ENCODE results near the gene METTL24.

METTL24 gene

DNA sequence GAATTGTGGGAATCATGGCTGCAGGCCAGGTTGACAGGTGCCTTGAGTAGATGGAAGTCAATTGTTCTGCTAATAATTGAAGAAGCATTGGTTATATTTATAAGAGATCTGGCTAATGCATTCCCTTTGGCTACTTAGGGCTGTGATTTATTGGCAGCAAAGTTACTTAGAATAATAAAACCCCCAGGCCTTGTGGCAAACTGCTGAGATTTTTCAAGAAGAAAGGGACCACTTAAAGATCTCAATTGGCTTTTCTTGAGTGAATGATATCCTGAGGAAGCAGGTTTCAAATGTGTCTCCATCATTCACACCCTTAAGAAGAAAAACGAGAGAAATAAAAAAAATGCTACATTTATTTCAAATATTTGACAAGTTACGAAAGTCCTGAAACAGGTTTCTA, 29.8 kb upstream of the METTL24 start:
- Histone ChIP-seq H3K79me1 (replicated peaks; ENCODE audit: low read length, poor library complexity, severe bottlenecking) (no peaks in the 10 kb centered on the region), H3K4ac (ENCODE audit: low read depth in 1 of 2, low read length in 2 of 2) (no peak overlapping the region), H3K4me3 (ENCODE audit: insufficient read depth in 1 of 2, low read depth in 1 of 2, low read length in 2 of 2) (no peak overlapping the region), H4K8ac (ENCODE audit: low read length) (no peak overlapping the region), H3K36me3 (ENCODE audit: control insufficient read depth in 1 of 2, insufficient read depth in 2 of 2, low read depth in 1 of 2, low read length in 2 of 2) (no peaks in the 10 kb centered on the region), H2BK12ac (ENCODE audit: low read length in 2 of 2) (no peak overlapping the region), H2BK120ac (ENCODE audit: low read depth, low read length) (no peak overlapping the region), H3K9me3 (ENCODE audit: control insufficient read depth, low read length) (no peaks in the 10 kb centered on the region), H3K4me2 (ENCODE audit: low read length, poor library complexity, severe bottlenecking) (no peak overlapping the region), H2BK5ac (ENCODE audit: low read depth, low read length, poor library complexity, severe bottlenecking) (no peak overlapping the region), H3K4me1 (ENCODE audit: control insufficient read depth, insufficient read depth, low read depth, low read length) (no peaks in the 10 kb centered on the region), H3K23ac (ENCODE audit: low read length in 2 of 2) (no peak overlapping the region), H3K27ac (ENCODE audit: low read length, poor library complexity, severe bottlenecking) (no peak overlapping the region), H2AK5ac (ENCODE audit: low read length, severe bottlenecking) (no peak overlapping the region), H3K27me3 (ENCODE audit: control insufficient read depth in 1 of 2, insufficient read depth in 1 of 2, low read length in 2 of 2) (peaks cover 0 to 14% of the 10 kb centered on the region in 2 experiments), H4K91ac (ENCODE audit: low read length) (no peak overlapping the region), H2BK15ac (ENCODE audit: low read depth, poor library complexity, severe bottlenecking) (no peak overlapping the region), H3K18ac (ENCODE audit: low read depth in 1 of 2, low read length in 2 of 2) (no peak overlapping the region), H3K9ac (ENCODE audit: low read length) (no peak overlapping the region), H2AFZ (ENCODE audit: low read depth, low read length) (no peak overlapping the region), H3K14ac (ENCODE audit: low read length in 2 of 2) (no peak overlapping the region)
- WGBS, result 94% methylated on average over 2 of the region's 2 CpGs
- no peak for DNase-seq

DNA sequence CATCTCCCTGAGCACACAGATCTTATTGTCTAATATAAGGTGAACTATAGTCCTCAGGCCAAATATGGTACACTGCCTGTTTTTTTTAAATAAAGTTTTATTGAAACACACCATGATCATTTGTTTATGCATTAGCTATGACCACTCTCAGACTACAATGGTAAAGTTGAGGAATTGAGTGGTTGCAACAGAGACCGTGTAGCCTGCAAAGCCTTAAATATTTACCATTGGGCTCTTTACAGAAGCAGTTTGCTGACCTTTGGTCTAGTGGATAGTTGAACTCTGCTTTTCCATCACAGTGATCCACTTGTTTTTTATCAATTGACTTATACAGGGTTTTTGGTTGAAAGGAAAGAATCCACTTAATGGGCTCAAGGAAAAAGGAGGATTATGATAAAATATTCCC, 27.3 kb upstream of the METTL24 start:
- 80% methylated on average over 1 of the region's 1 CpG for WGBS
- H2BK120ac ChIP-seq (ENCODE audit: low read depth, low read length), result no peak overlapping the region
- no peak overlapping the region for H3K27ac ChIP-seq (ENCODE audit: low read length, poor library complexity, severe bottlenecking)
- no peak overlapping the region for H3K4ac ChIP-seq (ENCODE audit: low read depth in 1 of 2, low read length in 2 of 2)
- H3K14ac ChIP-seq (ENCODE audit: low read length in 2 of 2), result no peak overlapping the region
- H2AK5ac ChIP-seq (ENCODE audit: low read length, severe bottlenecking), result no peak overlapping the region
- DNase-seq, result no peak
- H3K36me3 ChIP-seq (ENCODE audit: control insufficient read depth in 1 of 2, insufficient read depth in 2 of 2, low read depth in 1 of 2, low read length in 2 of 2), result no peaks in the 10 kb centered on the region
- H3K4me2 ChIP-seq (ENCODE audit: low read length, poor library complexity, severe bottlenecking), result no peak overlapping the region
- H4K8ac ChIP-seq (ENCODE audit: low read length), result no peak overlapping the region
- no peak overlapping the region for H3K18ac ChIP-seq (ENCODE audit: low read depth in 1 of 2, low read length in 2 of 2)
- peaks cover 0 to 13% of the 10 kb centered on the region in 2 experiments for H3K27me3 ChIP-seq (ENCODE audit: control insufficient read depth in 1 of 2, insufficient read depth in 1 of 2, low read length in 2 of 2)
- H4K91ac ChIP-seq (ENCODE audit: low read length), result no peak overlapping the region
- no peak overlapping the region for H3K9ac ChIP-seq (ENCODE audit: low read length)
- no peak overlapping the region for H3K4me3 ChIP-seq (ENCODE audit: insufficient read depth in 1 of 2, low read depth in 1 of 2, low read length in 2 of 2)
- H2BK5ac ChIP-seq (ENCODE audit: low read depth, low read length, poor library complexity, severe bottlenecking), result no peak overlapping the region
- no peak overlapping the region for H2BK15ac ChIP-seq (ENCODE audit: low read depth, poor library complexity, severe bottlenecking)
- H2BK12ac ChIP-seq (ENCODE audit: low read length in 2 of 2), result no peak overlapping the region
- no peak overlapping the region for H3K23ac ChIP-seq (ENCODE audit: low read length in 2 of 2)
- no peaks in the 10 kb centered on the region for H3K9me3 ChIP-seq (ENCODE audit: control insufficient read depth, low read length)
- H3K79me1 ChIP-seq (replicated peaks; ENCODE audit: low read length, poor library complexity, severe bottlenecking), result no peaks in the 10 kb centered on the region
- H2AFZ ChIP-seq (ENCODE audit: low read depth, low read length), result no peak overlapping the region
- no peaks in the 10 kb centered on the region for H3K4me1 ChIP-seq (ENCODE audit: control insufficient read depth, insufficient read depth, low read depth, low read length)

DNA sequence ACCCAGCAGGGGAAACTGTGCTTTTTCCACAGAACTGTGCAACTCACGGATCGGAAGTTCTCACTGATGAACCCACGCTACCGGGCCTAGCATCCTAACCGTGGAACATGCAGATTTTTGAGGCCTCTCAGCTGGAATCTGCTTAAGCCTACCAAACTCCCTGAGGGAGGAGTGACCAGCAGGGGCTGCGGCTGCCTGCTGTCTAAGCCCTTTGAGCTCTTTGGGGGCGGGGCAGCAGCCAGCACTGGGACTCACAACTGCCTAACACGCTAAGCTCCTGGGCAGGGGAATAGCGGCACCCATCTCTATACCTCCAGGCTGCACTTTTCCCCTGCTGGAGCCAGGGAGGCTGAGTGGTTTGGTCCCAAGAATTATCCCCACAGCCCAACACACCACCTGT, 20.4 kb upstream of the METTL24 start:
- no peaks in the 10 kb centered on the region for H3K36me3 ChIP-seq (ENCODE audit: control insufficient read depth in 1 of 2, insufficient read depth in 2 of 2, low read depth in 1 of 2, low read length in 2 of 2)
- no peaks in the 10 kb centered on the region for H3K9me3 ChIP-seq (ENCODE audit: control insufficient read depth, low read length)
- no peaks in the 10 kb centered on the region for H3K4me1 ChIP-seq (ENCODE audit: control insufficient read depth, insufficient read depth, low read depth, low read length)
- H3K79me1 ChIP-seq (replicated peaks; ENCODE audit: low read length, poor library complexity, severe bottlenecking), result no peaks in the 10 kb centered on the region
- no peak overlapping the region for H2BK120ac ChIP-seq (ENCODE audit: low read depth, low read length)
- H2BK5ac ChIP-seq (ENCODE audit: low read depth, low read length, poor library complexity, severe bottlenecking), result no peak overlapping the region
- H3K4me2 ChIP-seq (ENCODE audit: low read length, poor library complexity, severe bottlenecking), result no peak overlapping the region
- no peak overlapping the region for H3K4ac ChIP-seq (ENCODE audit: low read depth in 1 of 2, low read length in 2 of 2)
- H3K23ac ChIP-seq (ENCODE audit: low read length in 2 of 2), result no peak overlapping the region
- H3K14ac ChIP-seq (ENCODE audit: low read length in 2 of 2), result no peak overlapping the region
- no peak overlapping the region for H2BK12ac ChIP-seq (ENCODE audit: low read length in 2 of 2)
- no peaks in the 10 kb centered on the region for H3K27me3 ChIP-seq (ENCODE audit: control insufficient read depth in 1 of 2, insufficient read depth in 1 of 2, low read length in 2 of 2)
- H4K8ac ChIP-seq (ENCODE audit: low read length), result no peak overlapping the region
- H3K18ac ChIP-seq (ENCODE audit: low read depth in 1 of 2, low read length in 2 of 2), result no peak overlapping the region
- H2AFZ ChIP-seq (ENCODE audit: low read depth, low read length), result no peak overlapping the region
- WGBS, result 55% methylated on average over 9 of the region's 9 CpGs
- no peak overlapping the region for H2AK5ac ChIP-seq (ENCODE audit: low read length, severe bottlenecking)
- no peak overlapping the region for H3K9ac ChIP-seq (ENCODE audit: low read length)
- H3K27ac ChIP-seq (ENCODE audit: low read length, poor library complexity, severe bottlenecking), result no peak overlapping the region
- no peak overlapping the region for H2BK15ac ChIP-seq (ENCODE audit: low read depth, poor library complexity, severe bottlenecking)
- no peak overlapping the region for H4K91ac ChIP-seq (ENCODE audit: low read length)
- DNase-seq, result no peak
- H3K4me3 ChIP-seq (ENCODE audit: insufficient read depth in 1 of 2, low read depth in 1 of 2, low read length in 2 of 2), result no peak overlapping the region

DNA sequence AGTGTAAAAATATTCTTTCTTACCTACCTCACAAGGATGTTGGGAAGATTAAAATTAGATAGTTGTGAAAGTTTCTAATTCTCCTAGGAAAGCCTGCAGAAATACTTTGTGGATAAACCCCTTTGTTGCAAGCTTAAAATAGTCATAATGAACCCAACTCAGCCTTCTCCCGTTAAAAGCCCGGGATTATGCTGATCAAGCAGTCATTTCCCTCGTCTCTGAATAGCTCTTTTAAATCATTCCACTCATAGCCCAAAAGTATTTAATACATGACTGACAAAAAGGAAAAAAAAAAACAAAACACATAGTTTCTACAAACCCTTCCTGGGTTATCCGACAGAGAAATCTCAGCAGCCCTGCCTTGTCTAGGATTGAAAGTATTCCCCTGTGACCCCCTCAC, 10.9 kb upstream of the METTL24 start:
- H3K27ac ChIP-seq (ENCODE audit: low read length, poor library complexity, severe bottlenecking), result no peak overlapping the region
- H3K4me1 ChIP-seq (ENCODE audit: control insufficient read depth, insufficient read depth, low read depth, low read length), result no peaks in the 10 kb centered on the region
- H3K14ac ChIP-seq (ENCODE audit: low read length in 2 of 2), result no peak overlapping the region
- H3K4me2 ChIP-seq (ENCODE audit: low read length, poor library complexity, severe bottlenecking), result no peak overlapping the region
- H3K23ac ChIP-seq (ENCODE audit: low read length in 2 of 2), result no peak overlapping the region
- H3K4me3 ChIP-seq (ENCODE audit: insufficient read depth in 1 of 2, low read depth in 1 of 2, low read length in 2 of 2), result no peak overlapping the region
- 57% methylated on average over 4 of the region's 4 CpGs for WGBS
- H4K91ac ChIP-seq (ENCODE audit: low read length), result no peak overlapping the region
- peaks cover 9% of the 10 kb centered on the region for H3K9me3 ChIP-seq (ENCODE audit: control insufficient read depth, low read length)
- H3K36me3 ChIP-seq (ENCODE audit: control insufficient read depth in 1 of 2, insufficient read depth in 2 of 2, low read depth in 1 of 2, low read length in 2 of 2), result no peaks in the 10 kb centered on the region
- no peak overlapping the region for H2AFZ ChIP-seq (ENCODE audit: low read depth, low read length)
- H2BK15ac ChIP-seq (ENCODE audit: low read depth, poor library complexity, severe bottlenecking), result no peak overlapping the region
- H2BK12ac ChIP-seq (ENCODE audit: low read length in 2 of 2), result no peak overlapping the region
- no peak overlapping the region for H3K9ac ChIP-seq (ENCODE audit: low read length)
- no peak overlapping the region for H2BK5ac ChIP-seq (ENCODE audit: low read depth, low read length, poor library complexity, severe bottlenecking)
- no peak overlapping the region for H4K8ac ChIP-seq (ENCODE audit: low read length)
- H3K79me1 ChIP-seq (replicated peaks; ENCODE audit: low read length, poor library complexity, severe bottlenecking), result no peaks in the 10 kb centered on the region
- no peak overlapping the region for H2BK120ac ChIP-seq (ENCODE audit: low read depth, low read length)
- H3K27me3 ChIP-seq (ENCODE audit: control insufficient read depth in 1 of 2, insufficient read depth in 1 of 2, low read length in 2 of 2), result peaks cover 55 to 66% of the 10 kb centered on the region in 2 experiments
- no peak for DNase-seq
- no peak overlapping the region for H3K4ac ChIP-seq (ENCODE audit: low read depth in 1 of 2, low read length in 2 of 2)
- no peak overlapping the region for H3K18ac ChIP-seq (ENCODE audit: low read depth in 1 of 2, low read length in 2 of 2)
- no peak overlapping the region for H2AK5ac ChIP-seq (ENCODE audit: low read length, severe bottlenecking)

Data from mesenchymal stem cell (in vitro differentiated cells and primary cell).